Measurements from ENCODE around the gene EIF2B1.

The EIF2B1 gene

DNA sequence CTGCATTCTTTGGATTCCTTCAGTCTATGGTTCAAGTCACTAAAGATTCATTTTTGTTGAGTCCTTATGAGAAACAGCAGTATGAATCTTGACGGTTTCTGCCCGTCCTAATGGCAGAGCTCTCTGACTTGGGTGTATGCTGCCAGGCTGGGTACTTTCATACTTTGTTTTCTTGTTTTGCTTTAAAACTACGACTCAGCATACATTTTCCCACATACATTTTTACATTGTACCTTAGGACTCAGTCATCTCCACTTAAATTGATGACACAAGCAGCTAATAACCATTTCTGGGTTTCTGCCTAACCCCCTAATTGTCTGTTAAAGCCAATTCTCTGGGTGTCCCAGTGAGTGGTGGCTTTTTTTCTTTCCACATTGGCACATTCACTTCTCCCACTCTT lies 36.4 kb downstream of the EIF2B1 start:
- H2BK5ac ChIP-seq (ENCODE audit: low read depth, low read length, poor library complexity, severe bottlenecking), result no peak overlapping the region
- no peak for DNase-seq
- no peak overlapping the region for H3K4ac ChIP-seq (ENCODE audit: low read depth in 1 of 2, low read length in 2 of 2)
- no peak overlapping the region for H3K4me2 ChIP-seq (ENCODE audit: low read length, poor library complexity, severe bottlenecking)
- H2BK120ac ChIP-seq (ENCODE audit: low read depth, low read length), result no peak overlapping the region
- peak overlapping the region; percentile 34 for H3K9ac ChIP-seq (ENCODE audit: low read length)
- no peak overlapping the region for H3K27ac ChIP-seq (ENCODE audit: low read length, poor library complexity, severe bottlenecking)
- H3K4me1 ChIP-seq (ENCODE audit: control insufficient read depth, insufficient read depth, low read depth, low read length), result peaks cover 3% of the 10 kb centered on the region
- no peak overlapping the region for H2BK15ac ChIP-seq (ENCODE audit: low read depth, poor library complexity, severe bottlenecking)
- H3K27me3 ChIP-seq (ENCODE audit: control insufficient read depth in 1 of 2, insufficient read depth in 1 of 2, low read length in 2 of 2), result no peaks in the 10 kb centered on the region
- no peak overlapping the region for H2AFZ ChIP-seq (ENCODE audit: low read depth, low read length)
- H4K8ac ChIP-seq (ENCODE audit: low read length), result no peak overlapping the region
- H3K23ac ChIP-seq (ENCODE audit: low read length in 2 of 2), result no peak overlapping the region
- no peak overlapping the region for H3K4me3 ChIP-seq (ENCODE audit: insufficient read depth in 1 of 2, low read depth in 1 of 2, low read length in 2 of 2)
- H3K36me3 ChIP-seq (ENCODE audit: control insufficient read depth in 1 of 2, insufficient read depth in 2 of 2, low read depth in 1 of 2, low read length in 2 of 2), result peaks cover 20 to 70% of the 10 kb centered on the region in 2 experiments
- no peak overlapping the region for H2AK5ac ChIP-seq (ENCODE audit: low read length, severe bottlenecking)
- peaks cover 16% of the 10 kb centered on the region for H3K79me1 ChIP-seq (replicated peaks; ENCODE audit: low read length, poor library complexity, severe bottlenecking)
- no peak overlapping the region for H3K18ac ChIP-seq (ENCODE audit: low read depth in 1 of 2, low read length in 2 of 2)
- H3K9me3 ChIP-seq (ENCODE audit: control insufficient read depth, low read length), result no peaks in the 10 kb centered on the region
- WGBS, result 98% methylated on average over 3 of the region's 3 CpGs
- H3K14ac ChIP-seq (ENCODE audit: low read length in 2 of 2), result no peak overlapping the region
- no peak overlapping the region for H4K91ac ChIP-seq (ENCODE audit: low read length)
- H2BK12ac ChIP-seq (ENCODE audit: low read length in 2 of 2), result no peak overlapping the region

- H2BK120ac ChIP-seq (ENCODE audit: low read depth, low read length), result no peak overlapping the region
- no peaks in the 10 kb centered on the region for H3K27me3 ChIP-seq (ENCODE audit: control insufficient read depth in 1 of 2, insufficient read depth in 1 of 2, low read length in 2 of 2)
- no peak overlapping the region for H3K4ac ChIP-seq (ENCODE audit: low read depth in 1 of 2, low read length in 2 of 2)
Observed at GRCh38 chr12:123595729-123596128, 37.8 kb downstream of the EIF2B1 start.

DNA sequence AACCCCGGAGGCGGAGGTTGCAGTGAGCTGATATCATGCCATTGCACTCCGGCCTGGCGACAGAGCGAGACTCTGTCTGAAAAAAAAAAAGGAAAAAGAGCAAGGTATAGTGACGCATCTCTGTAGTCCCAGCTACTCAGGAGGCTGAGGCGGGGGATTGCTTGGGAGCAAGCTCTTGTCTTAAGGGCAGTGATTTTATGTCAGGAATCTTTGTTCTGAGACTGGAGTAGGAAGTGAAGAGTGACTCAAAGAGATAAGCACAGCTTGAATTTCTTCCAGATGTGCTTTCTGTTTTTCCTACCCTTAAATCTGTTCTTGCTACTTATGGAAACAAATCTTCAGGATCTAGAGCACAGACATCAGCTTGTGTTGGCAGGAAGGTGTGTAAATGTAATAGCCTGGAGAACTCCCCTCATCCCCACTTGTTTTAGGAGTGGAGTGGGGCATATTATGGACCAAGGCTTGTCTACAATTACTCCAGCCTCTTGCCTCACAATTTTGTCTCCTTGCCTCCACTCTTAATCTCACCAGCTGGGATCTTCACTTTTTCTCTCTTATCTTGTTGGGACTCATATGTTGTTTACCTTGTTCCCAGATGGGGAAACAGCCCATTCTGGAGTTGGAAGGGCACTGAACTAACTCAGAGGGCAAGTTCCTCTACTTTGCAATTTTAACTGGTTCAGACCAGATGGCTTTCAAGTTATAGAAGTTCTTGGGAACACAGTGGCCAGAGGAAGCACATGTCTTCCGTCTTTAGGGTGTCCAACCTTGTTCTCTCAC lies 41.6 kb downstream of the EIF2B1 start:
- H2BK120ac ChIP-seq (ENCODE audit: low read depth, low read length), result no peak overlapping the region
- H3K36me3 ChIP-seq (ENCODE audit: control insufficient read depth in 1 of 2, insufficient read depth in 2 of 2, low read depth in 1 of 2, low read length in 2 of 2), result peaks cover 34 to 93% of the 10 kb centered on the region in 2 experiments
- H3K27me3 ChIP-seq (ENCODE audit: control insufficient read depth in 1 of 2, insufficient read depth in 1 of 2, low read length in 2 of 2), result no peaks in the 10 kb centered on the region
- H2AK5ac ChIP-seq (ENCODE audit: low read length, severe bottlenecking), result no peak overlapping the region
- H2BK5ac ChIP-seq (ENCODE audit: low read depth, low read length, poor library complexity, severe bottlenecking), result no peak overlapping the region
- H3K18ac ChIP-seq (ENCODE audit: low read depth in 1 of 2, low read length in 2 of 2), result no peak overlapping the region
- no peaks in the 10 kb centered on the region for H3K9me3 ChIP-seq (ENCODE audit: control insufficient read depth, low read length)
- WGBS, result 82% methylated on average over 8 of the region's 8 CpGs
- no peak overlapping the region for H3K27ac ChIP-seq (ENCODE audit: low read length, poor library complexity, severe bottlenecking)
- no peak overlapping the region for H4K91ac ChIP-seq (ENCODE audit: low read length)
- H2BK12ac ChIP-seq (ENCODE audit: low read length in 2 of 2), result no peak overlapping the region
- H3K4ac ChIP-seq (ENCODE audit: low read depth in 1 of 2, low read length in 2 of 2), result no peak overlapping the region
- no peak overlapping the region for H2AFZ ChIP-seq (ENCODE audit: low read depth, low read length)
- H3K9ac ChIP-seq (ENCODE audit: low read length), result peak overlapping the region; percentile 42
- H3K4me1 ChIP-seq (ENCODE audit: control insufficient read depth, insufficient read depth, low read depth, low read length), result peaks cover 8% of the 10 kb centered on the region
- DNase-seq, result peak; percentile 35
- H3K14ac ChIP-seq (ENCODE audit: low read length in 2 of 2), result no peak overlapping the region
- H2BK15ac ChIP-seq (ENCODE audit: low read depth, poor library complexity, severe bottlenecking), result no peak overlapping the region
- H3K4me2 ChIP-seq (ENCODE audit: low read length, poor library complexity, severe bottlenecking), result no peak overlapping the region
- no peak overlapping the region for H3K4me3 ChIP-seq (ENCODE audit: insufficient read depth in 1 of 2, low read depth in 1 of 2, low read length in 2 of 2)
- peaks cover 5% of the 10 kb centered on the region for H3K79me1 ChIP-seq (replicated peaks; ENCODE audit: low read length, poor library complexity, severe bottlenecking)
- H4K8ac ChIP-seq (ENCODE audit: low read length), result no peak overlapping the region
- H3K23ac ChIP-seq (ENCODE audit: low read length in 2 of 2), result no peak overlapping the region

More at GRCh38 chr12:123595729-123596128, 37.8 kb downstream of the EIF2B1 start:
- DNase-seq, result peak; percentile 44
- no peak overlapping the region for H3K23ac ChIP-seq (ENCODE audit: low read length in 2 of 2)
- no peak overlapping the region for H4K8ac ChIP-seq (ENCODE audit: low read length)
- no peak overlapping the region for H2AK5ac ChIP-seq (ENCODE audit: low read length, severe bottlenecking)
- no peak overlapping the region for H2AFZ ChIP-seq (ENCODE audit: low read depth, low read length)
- H2BK5ac ChIP-seq (ENCODE audit: low read depth, low read length, poor library complexity, severe bottlenecking), result no peak overlapping the region
- H3K4me1 ChIP-seq (ENCODE audit: control insufficient read depth, insufficient read depth, low read depth, low read length), result no peaks in the 10 kb centered on the region
- no peak overlapping the region for H3K27ac ChIP-seq (ENCODE audit: low read length, poor library complexity, severe bottlenecking)
- H4K91ac ChIP-seq (ENCODE audit: low read length), result no peak overlapping the region
- H3K4me2 ChIP-seq (ENCODE audit: low read length, poor library complexity, severe bottlenecking), result no peak overlapping the region
- no peak overlapping the region for H3K9ac ChIP-seq (ENCODE audit: low read length)
- H3K4me3 ChIP-seq (ENCODE audit: insufficient read depth in 1 of 2, low read depth in 1 of 2, low read length in 2 of 2), result no peak overlapping the region
- H3K18ac ChIP-seq (ENCODE audit: low read depth in 1 of 2, low read length in 2 of 2), result no peak overlapping the region
- H3K14ac ChIP-seq (ENCODE audit: low read length in 2 of 2), result no peak overlapping the region
- H2BK12ac ChIP-seq (ENCODE audit: low read length in 2 of 2), result no peak overlapping the region
- no peaks in the 10 kb centered on the region for H3K9me3 ChIP-seq (ENCODE audit: control insufficient read depth, low read length)
- peaks cover 10% of the 10 kb centered on the region for H3K79me1 ChIP-seq (replicated peaks; ENCODE audit: low read length, poor library complexity, severe bottlenecking)
- no peak overlapping the region for H2BK15ac ChIP-seq (ENCODE audit: low read depth, poor library complexity, severe bottlenecking)
- H3K36me3 ChIP-seq (ENCODE audit: control insufficient read depth in 1 of 2, insufficient read depth in 2 of 2, low read depth in 1 of 2, low read length in 2 of 2), result peaks cover 26 to 84% of the 10 kb centered on the region in 2 experiments

GRCh38 chr12:123580772-123581171 lies 52.7 kb downstream of the EIF2B1 start:
- Histone ChIP-seq H3K27ac (ENCODE audit: low read length, poor library complexity, severe bottlenecking) (no peak overlapping the region), H2AK5ac (ENCODE audit: low read length, severe bottlenecking) (no peak overlapping the region), H3K27me3 (ENCODE audit: control insufficient read depth in 1 of 2, insufficient read depth in 1 of 2, low read length in 2 of 2) (no peaks in the 10 kb centered on the region), H3K9me3 (ENCODE audit: control insufficient read depth, low read length) (peaks cover 5% of the 10 kb centered on the region), H3K14ac (ENCODE audit: low read length in 2 of 2) (no peak overlapping the region), H3K79me1 (replicated peaks; ENCODE audit: low read length, poor library complexity, severe bottlenecking) (peaks cover 10% of the 10 kb centered on the region), H3K18ac (ENCODE audit: low read depth in 1 of 2, low read length in 2 of 2) (no peak overlapping the region), H4K8ac (ENCODE audit: low read length) (no peak overlapping the region), H3K9ac (ENCODE audit: low read length) (no peak overlapping the region), H2BK5ac (ENCODE audit: low read depth, low read length, poor library complexity, severe bottlenecking) (no peak overlapping the region), H4K91ac (ENCODE audit: low read length) (no peak overlapping the region), H3K4me3 (ENCODE audit: insufficient read depth in 1 of 2, low read depth in 1 of 2, low read length in 2 of 2) (no peak overlapping the region), H3K4me2 (ENCODE audit: low read length, poor library complexity, severe bottlenecking) (no peak overlapping the region), H3K36me3 (ENCODE audit: control insufficient read depth in 1 of 2, insufficient read depth in 2 of 2, low read depth in 1 of 2, low read length in 2 of 2) (peaks cover 8 to 13% of the 10 kb centered on the region in 2 experiments), H3K4me1 (ENCODE audit: control insufficient read depth, insufficient read depth, low read depth, low read length) (peaks cover 6% of the 10 kb centered on the region), H2AFZ (ENCODE audit: low read depth, low read length) (no peak overlapping the region), H2BK12ac (ENCODE audit: low read length in 2 of 2) (no peak overlapping the region), H2BK120ac (ENCODE audit: low read depth, low read length) (no peak overlapping the region), H3K4ac (ENCODE audit: low read depth in 1 of 2, low read length in 2 of 2) (no peak overlapping the region), H3K23ac (ENCODE audit: low read length in 2 of 2) (no peak overlapping the region), H2BK15ac (ENCODE audit: low read depth, poor library complexity, severe bottlenecking) (no peak overlapping the region)
- 94% methylated on average over 4 of the region's 4 CpGs for WGBS
- DNase-seq, result no peak

All from mesenchymal stem cell (in vitro differentiated cells and primary cell).